H9 (cell line): ENCODE results near the gene KICS2. TPM values are rescaled to one million over a fixed set of nuclear protein-coding genes. Genes with fewer than 3 reads are reported as not detected.

ENCODE experiments used
- DNase-seq: peaks from one replicate; pipeline ENCODE4 v3.0.0-alpha.2; 2017
- H2AFZ ChIP-seq: one replicate; pipeline ENCODE4 v1.6.1; 2013; ENCODE audit warnings: mild to moderate bottlenecking, low read length, control low read depth, moderate library complexity
- H2AK5ac ChIP-seq: 2 replicates; pipeline ENCODE4 v1.6.1; 2013; ENCODE audit warnings: low read length, control low read depth, mixed read lengths; ENCODE audit not compliant: insufficient read length
- H2BK120ac ChIP-seq: one replicate; pipeline ENCODE4 v1.6.1; 2013; ENCODE audit warnings: low read depth, mild to moderate bottlenecking, low read length, control low read depth, inconsistent platforms; ENCODE audit not compliant: poor library complexity, severe bottlenecking
- H2BK12ac ChIP-seq: 2 replicates; pipeline ENCODE4 v1.6.1; 2013; ENCODE audit warnings: low read length, control low read depth, mixed read lengths, low read depth; ENCODE audit not compliant: insufficient read length
- H2BK15ac ChIP-seq: 2 replicates; pipeline ENCODE4 v1.6.1; 2013; ENCODE audit warnings: low read depth, low read length, control low read depth
- H2BK20ac ChIP-seq: one replicate; pipeline ENCODE4 v1.6.1; 2013; ENCODE audit warnings: low read depth, mild to moderate bottlenecking, low read length, control low read depth, inconsistent platforms; ENCODE audit not compliant: poor library complexity, severe bottlenecking
- H2BK5ac ChIP-seq: 2 replicates; pipeline ENCODE4 v1.6.1; 2013; ENCODE audit warnings: low read length, control low read depth, mixed read lengths; ENCODE audit not compliant: insufficient read length
- H3K14ac ChIP-seq: 2 replicates; pipeline ENCODE4 v1.6.1; 2013; ENCODE audit warnings: low read length, control low read depth; ENCODE audit not compliant: insufficient read depth
- H3K18ac ChIP-seq: 2 replicates; pipeline ENCODE4 v1.6.1; 2013; ENCODE audit warnings: low read depth, mild to moderate bottlenecking, mixed read lengths, low read length, control low read depth; ENCODE audit not compliant: insufficient read length
- H3K23ac ChIP-seq: 2 replicates; pipeline ENCODE4 v1.6.1; 2013; ENCODE audit warnings: low read length, control low read depth, mixed read lengths, low read depth; ENCODE audit not compliant: insufficient read length
- H3K23me2 ChIP-seq: 2 replicates; pipeline ENCODE4 v1.6.1; 2013; ENCODE audit warnings: low read depth, mild to moderate bottlenecking, mixed read lengths, low read length, control low read depth; ENCODE audit not compliant: insufficient read length, poor library complexity, severe bottlenecking
- H3K27ac ChIP-seq: 2 replicates; pipeline ENCODE4 v1.5.1; 2013; ENCODE audit warnings: low read length, control low read depth, mixed read lengths, low read depth; ENCODE audit not compliant: insufficient read length
- H3K27me3 ChIP-seq: 2 replicates; pipeline ENCODE4 v1.6.1; 2013; ENCODE audit warnings: low read length, control low read depth, inconsistent platforms; ENCODE audit not compliant: insufficient read depth
- H3K4ac ChIP-seq: 2 replicates; pipeline ENCODE4 v1.6.1; 2013; ENCODE audit warnings: low read depth, mild to moderate bottlenecking, control low read depth, inconsistent platforms, low read length, moderate library complexity
- H3K4me1 ChIP-seq: 2 replicates; pipeline ENCODE4 v1.6.1; 2013; ENCODE audit warnings: low read length, control low read depth, inconsistent platforms; ENCODE audit not compliant: insufficient read depth
- H3K4me2 ChIP-seq: 2 replicates; pipeline ENCODE4 v1.6.1; 2013; ENCODE audit warnings: low read length, control low read depth, mixed read lengths; ENCODE audit not compliant: insufficient read length, insufficient read depth
- H3K56ac ChIP-seq: 2 replicates; pipeline ENCODE4 v1.6.1; 2013; ENCODE audit warnings: low read depth, mild to moderate bottlenecking, mixed read lengths, low read length, control low read depth; ENCODE audit not compliant: insufficient read length
- H3K79me1 ChIP-seq: 2 replicates; pipeline ENCODE4 v1.6.1; 2013; ENCODE audit warnings: low read depth, mild to moderate bottlenecking, moderate library complexity, low read length, control low read depth, inconsistent platforms; ENCODE audit not compliant: insufficient read depth, poor library complexity, severe bottlenecking
- H3K79me2 ChIP-seq: 2 replicates; pipeline ENCODE4 v1.6.1; 2013; ENCODE audit warnings: low read length, control low read depth, inconsistent platforms; ENCODE audit not compliant: insufficient read depth
- H3K9ac ChIP-seq: 2 replicates; pipeline ENCODE4 v1.6.1; 2013; ENCODE audit warnings: low read length, control low read depth, mixed read lengths; ENCODE audit not compliant: insufficient read length; ENCODE audit errors: extremely low read depth
- H3K9me3 ChIP-seq: one replicate; pipeline ENCODE4 v1.6.1; 2013; ENCODE audit warnings: low read depth, low read length, inconsistent platforms; ENCODE audit not compliant: control insufficient read depth
- H3T11ph ChIP-seq: one replicate; pipeline ENCODE4 v1.6.1; 2013; ENCODE audit warnings: mild to moderate bottlenecking, low read length, control low read depth, inconsistent platforms
- H4K20me1 ChIP-seq: one replicate; pipeline ENCODE4 v1.6.1; 2013; ENCODE audit not compliant: control insufficient read depth, insufficient read length, insufficient read depth
- H4K5ac ChIP-seq: 2 replicates; pipeline ENCODE4 v1.6.1; 2013; ENCODE audit warnings: low read depth, mild to moderate bottlenecking, mixed read lengths, low read length, control low read depth; ENCODE audit not compliant: insufficient read length
- H4K8ac ChIP-seq: replicated peaks from 2 replicates; pipeline ENCODE4 v1.6.1; 2013; ENCODE audit warnings: low read length, control low read depth, mixed read lengths, low read depth; ENCODE audit not compliant: insufficient read length
- H4K91ac ChIP-seq: 2 replicates; pipeline ENCODE4 v1.6.1; 2013; ENCODE audit warnings: low read depth, mild to moderate bottlenecking, moderate library complexity, mixed read lengths, low read length, control low read depth; ENCODE audit not compliant: insufficient read length
- H3K27ac Mint-ChIP-seq, 3 experiments: 2 replicates in 2 of 3; 3 replicates in 1 of 3; pipeline ENCODE4 v1.8.0; 2020 to 2021; ENCODE audit warnings: mixed read lengths in 3 of 3, mild to moderate bottlenecking in 1 of 3, moderate library complexity in 1 of 3
- H3K27me3 Mint-ChIP-seq: 2 replicates; pipeline ENCODE4 v1.8.0; 2021; ENCODE audit warnings: low read depth, mild to moderate bottlenecking, moderate library complexity, mixed read lengths
- H3K36me3 Mint-ChIP-seq, 3 experiments: 2 replicates in 2 of 3; 3 replicates in 1 of 3; pipeline ENCODE4 v1.8.0; 2020 to 2021; ENCODE audit warnings: low read depth in 3 of 3, mixed read lengths in 3 of 3; ENCODE audit not compliant: insufficient read depth in 1 of 3
- H3K4me1 Mint-ChIP-seq, 2 experiments: 2 replicates each; pipeline ENCODE4 v1.8.0; 2020; ENCODE audit warnings: mixed read lengths in 2 of 2
- H3K4me3 Mint-ChIP-seq, 2 experiments: 2 replicates in 1 of 2; 3 replicates in 1 of 2; pipeline ENCODE4 v1.8.0; 2020 to 2021; ENCODE audit warnings: mild to moderate bottlenecking in 2 of 2, mixed read lengths in 2 of 2, moderate library complexity in 1 of 2
- H3K9me3 Mint-ChIP-seq, 2 experiments: 2 replicates in 1 of 2; 3 replicates in 1 of 2; pipeline ENCODE4 v1.8.0; 2020; ENCODE audit warnings: mild to moderate bottlenecking in 2 of 2, mixed read lengths in 2 of 2, moderate library complexity in 1 of 2
- WGBS: extraction: QIAGEN DNeasy Blood & Tissue Kit; methylation state at CpG from one replicate; pipeline ENCODE4 v1.1.7; 2013; ENCODE audit warnings: missing lambda C conversion rate, low lambda C conversion rate, mixed read lengths; ENCODE audit not compliant: insufficient read length; ENCODE audit errors: extremely low coverage; 5-methylcytosine and 5-hydroxymethylcytosine counted together
- total RNA-seq: library from RNA; stranded (reverse); gene quantifications from 2 replicates; pipeline ENCODE4 v1.2.1, GENCODE V29; 2021
- TF ChIP-seq, protein P1 (sequence below): fragments of 200-600 bp; sonication (generic); conservative IDR thresholded peaks from 3 replicates; pipeline ENCODE4 v1.8.0; 2021; ENCODE audit warnings: antibody characterized with exemption, mild to moderate bottlenecking

KICS2 gene
- total RNA-seq, 1 experiment from 2014 or later, result 7.3 TPM

DNA sequence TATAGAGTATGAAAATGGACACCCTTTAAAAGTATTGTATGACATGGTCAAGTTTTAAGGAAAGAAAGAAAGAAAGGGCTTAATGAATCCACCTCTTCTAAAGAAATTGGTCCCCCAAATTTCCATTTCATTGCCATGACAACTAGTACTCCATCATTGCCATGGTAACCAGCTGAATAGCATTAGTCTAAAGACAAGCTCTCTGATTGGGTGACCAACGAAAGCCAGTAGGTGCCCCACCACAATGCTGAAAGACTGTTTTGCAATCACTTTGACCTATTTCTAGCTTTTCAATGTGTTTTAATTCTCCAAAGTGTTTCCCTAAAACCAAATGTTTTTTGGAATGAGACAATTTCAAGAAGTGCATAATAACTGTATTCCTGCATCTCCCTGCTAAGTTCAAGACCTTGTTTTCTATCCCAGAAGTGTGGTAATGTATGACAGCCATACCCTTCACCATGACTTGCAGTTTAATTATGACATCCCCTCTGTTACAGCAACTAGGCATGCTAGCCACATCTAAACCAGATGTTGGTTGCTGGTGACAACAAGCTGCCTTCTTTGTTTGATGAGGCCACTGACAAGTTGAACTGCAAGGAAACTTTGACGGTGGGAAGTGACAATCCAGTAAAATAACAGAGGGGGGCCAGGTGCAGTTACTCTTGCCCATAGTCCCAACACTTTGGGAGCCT is 46.7 kb downstream of the KICS2 start:
- no peak overlapping the region for H3K14ac ChIP-seq
- H3T11ph ChIP-seq, result no peak overlapping the region
- no peak overlapping the region for H2BK15ac ChIP-seq
- no peaks in the 10 kb centered on the region for H3K36me3 Mint-ChIP-seq
- no peaks in the 10 kb centered on the region for H3K23me2 ChIP-seq
- no peak overlapping the region for H3K4me2 ChIP-seq
- H3K27me3 Mint-ChIP-seq, result no peaks in the 10 kb centered on the region; the same call in 1 of the 2 replicates
- H3K27ac Mint-ChIP-seq, result no peak overlapping the region
- TF ChIP-seq, protein P1, sequence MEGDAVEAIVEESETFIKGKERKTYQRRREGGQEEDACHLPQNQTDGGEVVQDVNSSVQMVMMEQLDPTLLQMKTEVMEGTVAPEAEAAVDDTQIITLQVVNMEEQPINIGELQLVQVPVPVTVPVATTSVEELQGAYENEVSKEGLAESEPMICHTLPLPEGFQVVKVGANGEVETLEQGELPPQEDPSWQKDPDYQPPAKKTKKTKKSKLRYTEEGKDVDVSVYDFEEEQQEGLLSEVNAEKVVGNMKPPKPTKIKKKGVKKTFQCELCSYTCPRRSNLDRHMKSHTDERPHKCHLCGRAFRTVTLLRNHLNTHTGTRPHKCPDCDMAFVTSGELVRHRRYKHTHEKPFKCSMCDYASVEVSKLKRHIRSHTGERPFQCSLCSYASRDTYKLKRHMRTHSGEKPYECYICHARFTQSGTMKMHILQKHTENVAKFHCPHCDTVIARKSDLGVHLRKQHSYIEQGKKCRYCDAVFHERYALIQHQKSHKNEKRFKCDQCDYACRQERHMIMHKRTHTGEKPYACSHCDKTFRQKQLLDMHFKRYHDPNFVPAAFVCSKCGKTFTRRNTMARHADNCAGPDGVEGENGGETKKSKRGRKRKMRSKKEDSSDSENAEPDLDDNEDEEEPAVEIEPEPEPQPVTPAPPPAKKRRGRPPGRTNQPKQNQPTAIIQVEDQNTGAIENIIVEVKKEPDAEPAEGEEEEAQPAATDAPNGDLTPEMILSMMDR, result no peak
- WGBS, result no CpG with 5 or more reads among the region's 2 CpGs
- H3K4me1 ChIP-seq, result no peaks in the 10 kb centered on the region; the same call in 1 of the 2 replicates
- no peaks in the 10 kb centered on the region for H3K9me3 ChIP-seq
- no peak overlapping the region for H3K18ac ChIP-seq
- DNase-seq, result no peak
- H3K79me2 ChIP-seq, result no peaks in the 10 kb centered on the region
- no peak overlapping the region for H3K56ac ChIP-seq
- no peak overlapping the region for H3K9ac ChIP-seq
- no peak overlapping the region for H2BK12ac ChIP-seq
- H4K91ac ChIP-seq, result no peak overlapping the region
- H4K5ac ChIP-seq, result no peak overlapping the region
- H3K27me3 ChIP-seq, result no peaks in the 10 kb centered on the region
- H4K8ac ChIP-seq, result no peak overlapping the region
- no peak overlapping the region for H2BK20ac ChIP-seq
- no peak overlapping the region for H2BK5ac ChIP-seq
- H3K4me3 Mint-ChIP-seq, result no peak overlapping the region
- H4K20me1 ChIP-seq, result no peaks in the 10 kb centered on the region
- no peak overlapping the region for H2AK5ac ChIP-seq
- no peak overlapping the region for H2BK120ac ChIP-seq
- peaks cover 18 to 19% of the 10 kb centered on the region in 2 experiments for H3K4me1 Mint-ChIP-seq
- H3K23ac ChIP-seq, result no peak overlapping the region
- no peak overlapping the region for H3K27ac ChIP-seq
- H3K9me3 Mint-ChIP-seq, result no peaks in the 10 kb centered on the region
- H3K4ac ChIP-seq, result no peak overlapping the region
- H2AFZ ChIP-seq, result no peak overlapping the region
- no peaks in the 10 kb centered on the region for H3K79me1 ChIP-seq
